IMR-90 (cell line): ENCODE data around the gene UBLCP1. TPM values are rescaled to one million over a fixed set of nuclear protein-coding genes. Genes with fewer than 3 reads are reported as not detected.

Source experiments
- ATAC-seq: fragments of 200-7000 bp; cut with Tn5 transposase; 2 replicates; pipeline ENCODE4 v1.9.1; 2020; ENCODE audit warnings: low read depth, mild to moderate bottlenecking, moderate library complexity
- BruUV-seq: library from RNA; stranded (reverse); fragments of 400-500 nt; replicated peaks from 2 replicates; lab custom pipeline; 2021; lab: Mats Ljungman, UMichigan
- CTCF ChIA-PET: fragments of 300-600 bp; formaldehyde crosslinking; extraction: SDS; loops from one replicate; lab custom pipeline; 2021; ENCODE audit warnings: antibody characterized with exemption; lab: Yijun Ruan, JAX
- POLR2A ChIA-PET: fragments of 300-600 bp; sonication (Branson Sonifier 250); formaldehyde crosslinking; loops from one replicate; lab custom pipeline; 2022; ENCODE audit warnings: antibody characterized with exemption; ENCODE audit not compliant: unreplicated experiment; lab: Charles Lee
- DNase-seq: peaks from one replicate; pipeline ENCODE4 v3.0.0; 2013
- H2AFZ ChIP-seq: replicated peaks from 2 replicates; pipeline ENCODE3; 2013; ENCODE audit warnings: low read length, mild to moderate bottlenecking; ENCODE audit not compliant: poor library complexity
- H2AK5ac ChIP-seq: 2 replicates; pipeline ENCODE4 v1.6.1; 2013; ENCODE audit warnings: low read depth, low read length, inconsistent platforms
- H2AK9ac ChIP-seq: replicated peaks from 2 replicates; pipeline ENCODE3; 2013; ENCODE audit warnings: mild to moderate bottlenecking, low read depth, low read length, moderate library complexity; ENCODE audit not compliant: poor library complexity
- H2BK120ac ChIP-seq: 2 replicates; pipeline ENCODE4 v1.6.1; 2013; ENCODE audit warnings: low read depth, low read length, inconsistent platforms
- H2BK15ac ChIP-seq: 3 replicates; pipeline ENCODE4 v1.6.1; 2013; ENCODE audit warnings: low read depth, low read length, inconsistent platforms
- H2BK20ac ChIP-seq: 2 replicates; pipeline ENCODE4 v1.6.1; 2013; ENCODE audit warnings: low read depth, mild to moderate bottlenecking, inconsistent platforms, low read length, moderate library complexity
- H2BK5ac ChIP-seq: 2 replicates; pipeline ENCODE4 v1.6.1; 2013; ENCODE audit warnings: mild to moderate bottlenecking, low read depth, low read length, inconsistent platforms; ENCODE audit not compliant: poor library complexity, severe bottlenecking
- H3K14ac ChIP-seq: replicated peaks from 2 replicates; pipeline ENCODE4 v1.6.1; 2013; ENCODE audit warnings: low read depth, low read length, inconsistent platforms
- H3K18ac ChIP-seq: 2 replicates; pipeline ENCODE4 v1.6.1; 2013; ENCODE audit warnings: low read depth, low read length, control low read depth
- H3K23ac ChIP-seq: 2 replicates; pipeline ENCODE4 v1.6.1; 2013; ENCODE audit warnings: low read depth, low read length, inconsistent platforms
- H3K27ac ChIP-seq: 2 replicates; pipeline ENCODE4 v1.5.1; 2013; ENCODE audit warnings: mild to moderate bottlenecking, control low read depth, low read length; ENCODE audit not compliant: insufficient read depth
- H3K27me3 ChIP-seq: 2 replicates; pipeline ENCODE4 v1.6.1; 2013; ENCODE audit warnings: low read length; ENCODE audit not compliant: control insufficient read depth, insufficient read depth
- H3K36me3 ChIP-seq: 2 replicates; pipeline ENCODE4 v1.6.1; 2013; ENCODE audit warnings: low read length, mixed read lengths; ENCODE audit not compliant: control insufficient read depth, insufficient read depth
- H3K4ac ChIP-seq: 2 replicates; pipeline ENCODE4 v1.6.1; 2013; ENCODE audit warnings: low read depth, low read length, inconsistent platforms
- H3K4me1 ChIP-seq: 2 replicates; pipeline ENCODE4 v1.6.1; 2013; ENCODE audit warnings: low read length, mixed read lengths; ENCODE audit not compliant: control insufficient read depth, insufficient read depth
- H3K4me2 ChIP-seq: 2 replicates; pipeline ENCODE4 v1.6.1; 2013; ENCODE audit warnings: low read depth, mild to moderate bottlenecking, control low read depth, low read length, moderate library complexity
- H3K4me3 ChIP-seq: 2 replicates; pipeline ENCODE4 v1.5.1; 2013; ENCODE audit warnings: low read depth, mild to moderate bottlenecking, control low read depth, low read length, moderate library complexity; ENCODE audit not compliant: insufficient read depth
- H3K56ac ChIP-seq: 2 replicates; pipeline ENCODE4 v1.6.1; 2013; ENCODE audit warnings: low read length, inconsistent platforms; ENCODE audit not compliant: insufficient read depth; ENCODE audit errors: extremely low read depth
- H3K79me1 ChIP-seq, 2 experiments: 2 replicates each; pipeline ENCODE4 v1.6.1; 2013; ENCODE audit warnings: low read length in 2 of 2, inconsistent platforms in 1 of 2, low read depth in 1 of 2
- H3K9ac ChIP-seq: 2 replicates; pipeline ENCODE4 v1.6.1; 2013; ENCODE audit warnings: low read depth, low read length, control low read depth
- H3K9me1 ChIP-seq: 2 replicates; pipeline ENCODE4 v1.6.1; 2013; ENCODE audit warnings: low read length, inconsistent platforms; ENCODE audit not compliant: insufficient read depth
- H3K9me3 ChIP-seq: 2 replicates; pipeline ENCODE4 v1.6.1; 2013; ENCODE audit warnings: low read length; ENCODE audit not compliant: control insufficient read depth, insufficient read depth
- H4K20me1 ChIP-seq: 2 replicates; pipeline ENCODE4 v1.6.1; 2013; ENCODE audit warnings: low read length, inconsistent platforms; ENCODE audit not compliant: insufficient read depth
- H4K5ac ChIP-seq: 2 replicates; pipeline ENCODE4 v1.6.1; 2013; ENCODE audit warnings: mild to moderate bottlenecking, low read depth, low read length, control low read depth
- H4K8ac ChIP-seq, 2 experiments: 2 replicates each; pipeline ENCODE4 v1.6.1; 2013; ENCODE audit warnings: low read depth in 2 of 2, low read length in 2 of 2, control low read depth in 1 of 2, inconsistent platforms in 1 of 2
- H4K91ac ChIP-seq: 2 replicates; pipeline ENCODE4 v1.6.1; 2013; ENCODE audit warnings: low read depth, low read length, inconsistent platforms; ENCODE audit not compliant: insufficient read depth
- CEBPB ChIP-seq: IDR thresholded peaks from 2 replicates; pipeline ENCODE4 v1.6.1; 2012; ENCODE audit warnings: low read depth, low read length, improper control_type of control experiment
- RFX5 ChIP-seq: IDR thresholded peaks from 2 replicates; pipeline ENCODE4 v1.8.0; 2012; ENCODE audit warnings: low read depth, mild to moderate bottlenecking, low read length, moderate library complexity
- WGBS, 2 experiments: methylation state at CpG; one replicate each; pipeline versions ENCODE4 v1.1.5 to v1.1.7; 2013; ENCODE audit warnings: missing lambda C conversion rate in 2 of 2; ENCODE audit not compliant: insufficient read length in 1 of 2; ENCODE audit errors: extremely low coverage in 2 of 2; 5-methylcytosine and 5-hydroxymethylcytosine counted together
- dilution Hi-C: fragments of 300-500 bp; cut with HindIII; formaldehyde crosslinking; loops from one replicate; pipeline ENCODE4 v1.14.3; 2018; ENCODE audit warnings: low sequenced_read_pairs; ENCODE audit not compliant: unreplicated experiment
- in situ Hi-C: fragments of 300-500 bp; cut with MboI; formaldehyde crosslinking; loops from 3 replicates; pipeline ENCODE4 v1.14.3; 2019; ENCODE audit warnings: low sequenced_read_pairs, inconsistent platforms, mixed read lengths
- intact Hi-C: fragments of 100-400 bp; cut with micrococcal nuclease; formaldehyde crosslinking; loops from 2 replicates; pipeline ENCODE4 v1.10.0; 2022
- polyA plus RNA-seq, 3 experiments: library from polyadenylated mRNA; depleted of rRNA; stranded (reverse); fragments of >200 nt; gene quantifications; 2 replicates each; pipeline ENCODE4 v1.2.3, GENCODE V29; 2012; ENCODE audit warnings: low replicate concordance in 1 of 3
- total RNA-seq: library from RNA; depleted of rRNA; stranded (reverse); fragments of >200 nt; gene quantifications from 2 replicates; pipeline ENCODE4 v1.2.3, GENCODE V29; 2012

UBLCP1 gene
- total and polyA plus RNA-seq, 2 of the 4 experiments (the other 2 are of a cell fraction), result 11.7 to 17.5 TPM

- Histone ChIP-seq H3K27ac (no peak overlapping the region), H2BK15ac (no peak overlapping the region), H3K9me1 (peaks cover 3% of the 10 kb centered on the region; the same call in 1 of the 2 replicates), H3K9me3 (no peaks in the 10 kb centered on the region), H3K4ac (no peak overlapping the region), H3K18ac (no peak overlapping the region), H4K20me1 (no peaks in the 10 kb centered on the region), H2BK5ac (no peak overlapping the region), H3K4me2 (no peak overlapping the region), H3K4me1 (peaks cover 1% of the 10 kb centered on the region; the same call in 1 of the 2 replicates), H4K91ac (no peak overlapping the region), H2AK9ac (no peak overlapping the region), H4K5ac (no peak overlapping the region), H3K23ac (no peak overlapping the region), H4K8ac (no peak overlapping the region), H2AK5ac (no peak overlapping the region), H3K36me3 (no peaks in the 10 kb centered on the region), H2BK120ac (no peak overlapping the region), H3K14ac (no peak overlapping the region), H3K9ac (no peak overlapping the region), H3K79me1 (no peaks in the 10 kb centered on the region), H2AFZ (no peak overlapping the region), H3K27me3 (peaks cover 5% of the 10 kb centered on the region; the same call in 1 of the 2 replicates), H2BK20ac (no peak overlapping the region), H3K4me3 (no peak overlapping the region), H3K56ac (no peak overlapping the region)
- no TSS peak for BruUV-seq
- DNase-seq, result no peak
- TF ChIP-seq CEBPB (peak; percentile 61; the same call in 1 of the 2 replicates), RFX5 (no peak)
- dilution Hi-C loops (no loop called here), intact Hi-C loops (no loop called here), in situ Hi-C loops (no loop called here)
- ChIA-PET CTCF (no interaction called here), POLR2A (no interaction called here)
- ATAC-seq, result no peak
- WGBS, 2 experiments, result no CpG with 5 or more reads among the region's 2 CpGs
Measured at GRCh38 chr5:159241946-159242552, 21.0 kb upstream of the UBLCP1 start.
